Esophagus muscularis mucosa (tissue), 4 donors: Measurements from ENCODE around the gene LRRIQ1.
"Not testable (repeated sequence)": the region's sequence is repeated elsewhere in the genome, so short reads cannot be mapped to it uniquely, and the experiment has no call there.

Experiments
- CTCF ChIP-seq, 3 experiments: fragments of 200-600 bp in 2 of 3; fragments of 450-650 bp in 1 of 3; sonication (generic) in 2 of 3; IDR thresholded peaks; one replicate each; pipeline ENCODE4 v1.5.1; 2017 to 2019; ENCODE audit warnings: antibody characterized with exemption in 3 of 3, mild to moderate bottlenecking in 2 of 3, moderate library complexity in 1 of 3
- EP300 ChIP-seq: sonication (generic); formaldehyde crosslinking; IDR thresholded peaks from one replicate; pipeline ENCODE4 v1.6.1; 2017; ENCODE audit warnings: antibody characterized with exemption
- POLR2A ChIP-seq: fragments of 450-650 bp; IDR thresholded peaks from one replicate; pipeline ENCODE4 v1.6.1; 2017; ENCODE audit warnings: antibody characterized with exemption, moderate library complexity, mild to moderate bottlenecking, low read depth
- POLR2AphosphoS5 ChIP-seq, 2 donors: sonication (generic); formaldehyde crosslinking; IDR thresholded peaks; one replicate each; pipeline ENCODE4 v1.6.1; 2017; ENCODE audit warnings: antibody characterized with exemption in 2 of 2

DNA sequence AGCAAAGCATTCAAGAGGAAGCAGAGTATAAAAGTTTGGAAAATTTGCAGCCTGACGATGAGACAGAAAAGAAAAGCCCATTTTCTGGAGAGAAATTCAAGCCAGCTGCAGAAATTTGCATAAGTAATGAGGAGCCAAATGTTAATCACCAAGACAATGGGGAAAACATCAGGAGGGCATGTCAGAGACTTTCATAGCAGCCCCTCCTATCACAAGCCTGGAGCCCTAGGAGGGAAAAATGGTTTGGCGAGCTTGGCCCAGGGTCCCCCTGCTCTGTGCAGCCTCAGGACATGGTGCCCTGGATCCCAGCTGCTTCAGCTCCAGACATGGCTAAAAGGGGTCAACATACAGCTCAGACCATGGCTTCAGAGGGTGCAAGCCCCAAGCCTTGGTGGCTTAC lies 31.1 kb upstream of the LRRIQ1 start:
- TF ChIP-seq POLR2A; CTCF (IDR thresholded peaks at IDR 0.05); POLR2AphosphoS5 (IDR thresholded peaks at IDR 0.05); EP300: not testable (repeated sequence)
